ENCODE data around the gene MDFI. TPM values are rescaled to one million over a fixed set of nuclear protein-coding genes. Genes with fewer than 3 reads are reported as not detected.

The MDFI gene
- polyA plus RNA-seq, 1 of the 3 experiments (the other 2 are of a cell fraction) = 7.0 TPM

DNA sequence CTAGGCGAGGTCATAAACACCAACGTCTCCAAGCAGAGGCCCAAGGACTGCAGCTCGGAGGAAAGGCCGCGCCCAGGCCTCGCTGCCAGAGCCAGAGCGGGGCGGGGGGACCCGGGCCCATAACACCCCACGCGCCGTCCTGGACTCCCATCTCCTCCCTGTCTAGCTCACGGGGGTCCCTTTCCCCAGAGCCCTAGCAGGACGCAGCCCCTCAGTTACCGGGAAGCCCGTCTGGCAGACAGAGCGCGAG is 44.9 kb downstream of the MDFI start:
- peaks cover 3% of the 10 kb centered on the region for H3F3A ChIP-seq (replicated peaks; ENCODE audit: insufficient read depth)
- DNase-seq = no peak
- no peak overlapping the region for H3K9ac ChIP-seq
- peaks cover 0 to 4% of the 10 kb centered on the region in 2 experiments for H3K36me3 ChIP-seq (replicated peaks in 1 of 2; ENCODE audit: control insufficient read depth in 1 of 2, insufficient read depth in 2 of 2, low read length in 1 of 2)
- H2AFZ ChIP-seq (ENCODE audit: low read depth) = no peak overlapping the region
- H4K20me1 ChIP-seq (ENCODE audit: insufficient read depth) = no peaks in the 10 kb centered on the region
- peaks cover 11 to 14% of the 10 kb centered on the region in 2 experiments; a peak in 3 of 4 replicates for H3K4me1 ChIP-seq (ENCODE audit: control insufficient read depth in 1 of 2, insufficient read depth in 2 of 2, low read depth in 1 of 2, low read length in 1 of 2)
- ChIA-PET CTCF (interaction anchor here (0.6 to 19.4 kb wide), 75 partner anchors 9 to 350 kb away, joined by 3 to 504 read pairs (median 4); partner anchors contain the start of genes FOXP4 and TOMM6), POLR2A (interaction anchor here (0.6 kb wide), 1 partner anchor 78 kb away, joined by 3 read pairs; no protein-coding TSS in a partner anchor)
- no peak overlapping the region for H3K27ac ChIP-seq (ENCODE audit: low read depth in 2 of 2, low read length in 1 of 2)
- H3K27me3 ChIP-seq (ENCODE audit: insufficient read depth) = no peaks in the 10 kb centered on the region
- no peaks in the 10 kb centered on the region for H3K9me3 ChIP-seq
- no peaks in the 10 kb centered on the region for H3K79me2 ChIP-seq (ENCODE audit: insufficient read depth)
- no peaks in the 10 kb centered on the region for H3K9me2 ChIP-seq
- TF ChIP-seq CHD2 (IDR thresholded peaks at IDR 0.05; ENCODE audit: low read length, partially characterized antibody) = no peak
- no peak for TF ChIP-seq GATA2 (CRISPR knock-in tag; IDR thresholded peaks at IDR 0.05)
- TF ChIP-seq RXRA (IDR thresholded peaks at IDR 0.05; ENCODE audit: borderline replicate concordance, low read depth) = no peak
- TF ChIP-seq EP300 (IDR thresholded peaks at IDR 0.05; ENCODE audit: borderline replicate concordance in 1 of 2, low read depth in 1 of 2, low read length in 1 of 2) = no peak
- no peak for TF ChIP-seq YY1 (IDR thresholded peaks at IDR 0.05; ENCODE audit: low read depth)
- no peak for TF ChIP-seq JUND (IDR thresholded peaks at IDR 0.05)
- no peak for TF ChIP-seq SMC3 (IDR thresholded peaks at IDR 0.05; ENCODE audit: low read depth, low read length)
- TF ChIP-seq TAF1 (IDR thresholded peaks at IDR 0.05; ENCODE audit: borderline replicate concordance, low read depth, low read length) = no peak
- no peak for TF ChIP-seq MEF2A (IDR thresholded peaks at IDR 0.05; ENCODE audit: borderline replicate concordance, low read depth)
- no peak for TF ChIP-seq TEAD4 (IDR thresholded peaks at IDR 0.05; ENCODE audit: borderline replicate concordance, insufficient read depth)
- no peak for TF ChIP-seq GABPA (IDR thresholded peaks at IDR 0.05; ENCODE audit: low read depth)
- TF ChIP-seq ELF1 (IDR thresholded peaks at IDR 0.05) = no peak
- no peak for TF ChIP-seq NFIC (IDR thresholded peaks at IDR 0.05; ENCODE audit: borderline replicate concordance)
- TF ChIP-seq FOXM1 (IDR thresholded peaks at IDR 0.05; ENCODE audit: low read depth) = no peak
- no peak for TF ChIP-seq FOXJ3 (CRISPR knock-in tag; IDR thresholded peaks at IDR 0.05)
- no peak for TF ChIP-seq NRF1 (IDR thresholded peaks at IDR 0.05; ENCODE audit: low read depth, low read length)
- TF ChIP-seq, protein P1, sequence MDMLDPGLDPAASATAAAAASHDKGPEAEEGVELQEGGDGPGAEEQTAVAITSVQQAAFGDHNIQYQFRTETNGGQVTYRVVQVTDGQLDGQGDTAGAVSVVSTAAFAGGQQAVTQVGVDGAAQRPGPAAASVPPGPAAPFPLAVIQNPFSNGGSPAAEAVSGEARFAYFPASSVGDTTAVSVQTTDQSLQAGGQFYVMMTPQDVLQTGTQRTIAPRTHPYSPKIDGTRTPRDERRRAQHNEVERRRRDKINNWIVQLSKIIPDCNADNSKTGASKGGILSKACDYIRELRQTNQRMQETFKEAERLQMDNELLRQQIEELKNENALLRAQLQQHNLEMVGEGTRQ (IDR thresholded peaks at IDR 0.05; ENCODE audit: borderline replicate concordance, low read depth, low read length) = no peak
- TF ChIP-seq, protein P2, sequence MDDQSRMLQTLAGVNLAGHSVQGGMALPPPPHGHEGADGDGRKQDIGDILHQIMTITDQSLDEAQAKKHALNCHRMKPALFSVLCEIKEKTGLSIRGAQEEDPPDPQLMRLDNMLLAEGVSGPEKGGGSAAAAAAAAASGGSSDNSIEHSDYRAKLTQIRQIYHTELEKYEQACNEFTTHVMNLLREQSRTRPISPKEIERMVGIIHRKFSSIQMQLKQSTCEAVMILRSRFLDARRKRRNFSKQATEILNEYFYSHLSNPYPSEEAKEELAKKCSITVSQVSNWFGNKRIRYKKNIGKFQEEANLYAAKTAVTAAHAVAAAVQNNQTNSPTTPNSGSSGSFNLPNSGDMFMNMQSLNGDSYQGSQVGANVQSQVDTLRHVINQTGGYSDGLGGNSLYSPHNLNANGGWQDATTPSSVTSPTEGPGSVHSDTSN (IDR thresholded peaks at IDR 0.05) = no peak
- TF ChIP-seq, protein P3, sequence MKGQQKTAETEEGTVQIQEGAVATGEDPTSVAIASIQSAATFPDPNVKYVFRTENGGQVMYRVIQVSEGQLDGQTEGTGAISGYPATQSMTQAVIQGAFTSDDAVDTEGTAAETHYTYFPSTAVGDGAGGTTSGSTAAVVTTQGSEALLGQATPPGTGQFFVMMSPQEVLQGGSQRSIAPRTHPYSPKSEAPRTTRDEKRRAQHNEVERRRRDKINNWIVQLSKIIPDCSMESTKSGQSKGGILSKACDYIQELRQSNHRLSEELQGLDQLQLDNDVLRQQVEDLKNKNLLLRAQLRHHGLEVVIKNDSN (IDR thresholded peaks at IDR 0.05; ENCODE audit: borderline replicate concordance, low read depth) = no peak
- no peak overlapping the region for H3K4me2 ChIP-seq
- no peak overlapping the region for H3K4me3 ChIP-seq (ENCODE audit: low read depth in 2 of 2, low read length in 1 of 2)
- WGBS (ENCODE audit: low lambda C conversion rate) = no CpG with 5 or more reads among the region's 18 CpGs

Measured in SK-N-SH (cell line).